Fibroblast of lung (primary cell): ENCODE results near the gene SCGB3A2.

Source experiments
- CTCF ChIP-seq, 2 donors: IDR thresholded peaks in 1 of 2; conservative IDR thresholded peaks in 1 of 2; 1 replicate in 1 of 2; 2 replicates in 1 of 2; pipeline ENCODE4 v1.5.1; 2011 to 2012; ENCODE audit warnings: low read length in 2 of 2, control low read depth in 1 of 2, inconsistent platforms in 1 of 2, low read depth in 1 of 2, mild to moderate bottlenecking in 1 of 2
- EZH2 ChIP-seq: IDR thresholded peaks from 2 replicates; pipeline ENCODE4 v1.5.1; 2012; ENCODE audit warnings: low read length, control low read depth, mild to moderate bottlenecking; ENCODE audit errors: missing control alignments

- TF ChIP-seq CTCF (conservative IDR thresholded peaks at IDR 0.05 in 1 of 2, IDR thresholded peaks at IDR 0.05 in 1 of 2; ENCODE audit: low read depth in 1 of 2, low read length in 2 of 2) (no peak), EZH2 (no peak)
Measured at GRCh38 chr5:147880487-147880886, 2.0 kb downstream of the SCGB3A2 start.
